HepG2 (cell line): Measurements from ENCODE around the gene MLLT10. TPM values are rescaled to one million over a fixed set of nuclear protein-coding genes. Genes with fewer than 3 reads are reported as not detected.
"Not testable (repeated sequence)": the region's sequence is repeated elsewhere in the genome, so short reads cannot be mapped to it uniquely, and the experiment has no call there.

ENCODE experiments used
- ATAC-seq: fragments of 200-7000 bp; cut with Tn5 transposase; 3 replicates; pipeline ENCODE4 v1.9.1; 2020; ENCODE audit warnings: mild to moderate bottlenecking, moderate library complexity
- BruUV-seq: library from RNA; stranded (reverse); fragments of 400-500 nt; replicated peaks from 2 replicates; lab custom pipeline; 2021; lab: Mats Ljungman, UMichigan
- CTCF ChIA-PET: fragments of 300-600 bp; formaldehyde crosslinking; extraction: SDS; loops from one replicate; lab custom pipeline; 2021; ENCODE audit warnings: low total read pairs, inconsistent platforms, low intra/inter-chr PET ratio; lab: Yijun Ruan, JAX
- POLR2A ChIA-PET: fragments of 350-600 bp; sonication (Branson Sonifier 250); formaldehyde crosslinking; loops from one replicate; lab custom pipeline; 2020; ENCODE audit warnings: antibody characterized with exemption, inconsistent platforms; lab: Yijun Ruan, JAX
- DNase-seq: peaks from one replicate; pipeline ENCODE4 v3.0.0-alpha.2; 2015; ENCODE audit warnings: low spot score
- FAIRE-seq: peaks from 3 replicates; lab custom pipeline; 2011; peaks lifted over from hg19 to GRCh38; lab: Jason Lieb, UNC
- H2AFZ ChIP-seq: one replicate; pipeline ENCODE4 v1.6.1; 2011; ENCODE audit warnings: low read length, inconsistent platforms
- H3K27ac ChIP-seq: fragments of 300-600 bp; 3 replicates; pipeline ENCODE4 v1.8.0; 2011; ENCODE audit warnings: mixed run types, mild to moderate bottlenecking, mixed read lengths, low read length, inconsistent platforms; ENCODE audit not compliant: insufficient read depth; ENCODE audit errors: extremely low read length
- H3K27me3 ChIP-seq, 2 experiments: fragments of 200-600 bp in 1 of 2; 2 replicates in 1 of 2; 3 replicates in 1 of 2; pipeline versions ENCODE4 v1.6.0 to v1.8.0; 2011; ENCODE audit warnings: low read length in 2 of 2, mild to moderate bottlenecking in 2 of 2, moderate library complexity in 2 of 2, inconsistent platforms in 1 of 2; ENCODE audit not compliant: insufficient read depth in 2 of 2, control insufficient read depth in 1 of 2
- H3K36me3 ChIP-seq, 2 experiments: fragments of 200-600 bp in 1 of 2; replicated peaks in 1 of 2; 2 replicates in 1 of 2; 3 replicates in 1 of 2; pipeline versions ENCODE4 v1.5.1 to v1.8.0; 2011; ENCODE audit warnings: low read length in 2 of 2, inconsistent platforms in 1 of 2; ENCODE audit not compliant: insufficient read depth in 2 of 2, control insufficient read depth in 1 of 2
- H3K4me1 ChIP-seq: 2 replicates; pipeline ENCODE4 v1.5.1; 2012; ENCODE audit warnings: low read length, inconsistent platforms; ENCODE audit not compliant: insufficient read depth
- H3K4me2 ChIP-seq: 2 replicates; pipeline ENCODE4 v1.6.0; 2011; ENCODE audit warnings: low read depth, low read length, inconsistent platforms
- H3K4me3 ChIP-seq, 3 experiments: fragments of 200-600 bp in 1 of 3; sonication (generic), shearing (Covaris generic) in 1 of 3; replicated peaks in 1 of 3; 2 replicates each; pipeline ENCODE4 v1.5.1; 2011 to 2016; ENCODE audit warnings: low read length in 3 of 3, inconsistent platforms in 2 of 3, low read depth in 2 of 3, mild to moderate bottlenecking in 2 of 3, control low read depth in 1 of 3, mixed read lengths in 1 of 3; ENCODE audit not compliant: insufficient read depth in 1 of 3
- H3K79me2 ChIP-seq: one replicate; pipeline ENCODE4 v1.6.1; 2011; ENCODE audit warnings: low read length, inconsistent platforms; ENCODE audit not compliant: insufficient read depth
- H3K9ac ChIP-seq: 2 replicates; pipeline ENCODE4 v1.6.0; 2011; ENCODE audit warnings: mild to moderate bottlenecking, low read depth, low read length, inconsistent platforms; ENCODE audit not compliant: insufficient read depth
- H3K9me3 ChIP-seq: 2 replicates; pipeline ENCODE4 v1.5.1; 2012; ENCODE audit warnings: mild to moderate bottlenecking, low read length
- H4K20me1 ChIP-seq: 2 replicates; pipeline ENCODE4 v1.6.0; 2011; ENCODE audit warnings: inconsistent platforms, mild to moderate bottlenecking, low read length, moderate library complexity; ENCODE audit not compliant: insufficient read depth
- CAMTA2 ChIP-seq: sonication (generic); formaldehyde crosslinking; IDR thresholded peaks from 2 replicates; pipeline ENCODE4 v1.4.0; 2020; ENCODE audit warnings: mild to moderate bottlenecking, missing genetic modification reagents, borderline replicate concordance
- HNF4G ChIP-seq, 2 experiments: sonication (generic) in 1 of 2; formaldehyde crosslinking in 1 of 2; IDR thresholded peaks; 2 replicates each; pipeline versions ENCODE4 v1.4.0 to v1.6.1; 2011 to 2020; ENCODE audit warnings: borderline replicate concordance in 2 of 2, low read depth in 2 of 2, mild to moderate bottlenecking in 2 of 2, low read length in 1 of 2, missing genetic modification reagents in 1 of 2, moderate library complexity in 1 of 2
- RFX3 ChIP-seq: IDR thresholded peaks from 2 replicates; pipeline ENCODE4 v1.6.1; 2016; ENCODE audit warnings: missing biosample characterization, missing genetic modification reagents
- SETDB1 ChIP-seq: sonication (generic); formaldehyde crosslinking; IDR thresholded peaks from 2 replicates; pipeline ENCODE4 v1.5.1; 2020; ENCODE audit warnings: missing genetic modification reagents, mild to moderate bottlenecking, borderline replicate concordance
- ZNF503 ChIP-seq: sonication (generic); formaldehyde crosslinking; IDR thresholded peaks from 2 replicates; pipeline ENCODE4 v1.4.0; 2020; ENCODE audit warnings: missing genetic modification reagents
- ZNF781 ChIP-seq: sonication (generic); formaldehyde crosslinking; IDR thresholded peaks from 2 replicates; pipeline ENCODE4 v1.5.1; 2020; ENCODE audit warnings: borderline replicate concordance, mild to moderate bottlenecking, missing genetic modification reagents; ENCODE audit errors: not compliant biosample characterization
- ZSCAN12 ChIP-seq: sonication (generic); formaldehyde crosslinking; IDR thresholded peaks from 2 replicates; pipeline ENCODE4 v1.9.0; 2021; ENCODE audit warnings: mild to moderate bottlenecking, missing genetic modification reagents
- WGBS: methylation state at CpG from one replicate; pipeline ENCODE4 v1.1.6; 2017; ENCODE audit warnings: low lambda C conversion rate; 5-methylcytosine and 5-hydroxymethylcytosine counted together
- in situ Hi-C: cut with HindIII; loops from 2 replicates; pipeline ENCODE4 v1.10.0; 2017; ENCODE audit warnings: low pct_unique_long_range_greater_than_20kb; ENCODE audit not compliant: extremely low pct_ligation_motif_present
- intact Hi-C: fragments of 100-400 bp; cut with micrococcal nuclease; formaldehyde crosslinking; loops from one replicate; pipeline ENCODE4 v1.10.0; 2022; ENCODE audit not compliant: unreplicated experiment
- polyA plus RNA-seq, 8 experiments: library from polyadenylated mRNA; depleted of rRNA in 3 of 8; stranded (reverse) in 7 of 8; unstranded in 1 of 8; fragments of >200 nt; fragmentation: Illumina TruSeq in 4 of 8; extraction: Trizol in 4 of 8; gene quantifications; 2 replicates each; pipeline versions ENCODE4 v1.2.1 to v1.2.3, GENCODE V29; 2011 to 2016; ENCODE audit warnings: low read depth in 4 of 8, missing spikeins in 1 of 8, mixed read lengths in 1 of 8; ENCODE audit not compliant: insufficient read depth in 1 of 8
- total RNA-seq, 5 experiments: library from RNA; depleted of rRNA; stranded (reverse); fragments of >200 nt; fragmentation: Illumina TruSeq; extraction: Trizol; gene quantifications; 2 replicates each; pipeline ENCODE4 v1.2.3, GENCODE V29; 2016; ENCODE audit warnings: low read depth in 1 of 5

Gene MLLT10
- total and polyA plus RNA-seq, 2 of the 13 experiments (the other 11 are each of a cell fraction or from before 2014, with no cell fraction given): 51.3 to 84.1 TPM

- DNase-seq (no peak), ATAC-seq (no peak), FAIRE-seq (no peak)
- POLR2A ChIA-PET: no interaction called here
- CTCF ChIA-PET: no interaction called here
- BruUV-seq: no TSS peak
- H2AFZ ChIP-seq: no peak overlapping the region
- peaks cover 10 to 48% of the 10 kb centered on the region in 2 experiments for H3K36me3 ChIP-seq
- H3K4me3 ChIP-seq: no peak overlapping the region
- no peaks in the 10 kb centered on the region; the same call in 1 of the 2 replicates for H4K20me1 ChIP-seq
- 96% methylated on average over 2 of the region's 2 CpGs for WGBS
- intact Hi-C loops: no loop called here
- H3K27me3 ChIP-seq: no peaks in the 10 kb centered on the region
- no peak for TF ChIP-seq SETDB1
- TF ChIP-seq ZSCAN12 (CRISPR knock-in tag): no peak
- no peak for TF ChIP-seq ZNF503
- TF ChIP-seq ZNF781 (CRISPR knock-in tag): no peak
- TF ChIP-seq HNF4G (IDR thresholded peaks at IDR 0.05; ENCODE audit: borderline replicate concordance, low read depth, low read length): no peak
- TF ChIP-seq HNF4G (CRISPR knock-in tag; IDR thresholded peaks at IDR 0.05; ENCODE audit: borderline replicate concordance, low read depth): no peak
- TF ChIP-seq RFX3 (CRISPR knock-in tag): no peak
- no peak for TF ChIP-seq CAMTA2
- H3K9ac ChIP-seq: no peak overlapping the region
- H3K27ac ChIP-seq: no peak overlapping the region
- H3K79me2 ChIP-seq: no peaks in the 10 kb centered on the region
- no peaks in the 10 kb centered on the region for H3K9me3 ChIP-seq
- no peaks in the 10 kb centered on the region for H3K4me1 ChIP-seq
- in situ Hi-C loops: no loop called here
- H3K4me2 ChIP-seq: no peak overlapping the region
Observed at GRCh38 chr10:21715531-21716195, 181.6 kb downstream of the MLLT10 start.

- H3K4me1 ChIP-seq, in situ Hi-C loops, POLR2A ChIA-PET, BruUV-seq, FAIRE-seq, H4K20me1 ChIP-seq, H3K9ac ChIP-seq, H3K27me3 ChIP-seq, H3K9me3 ChIP-seq, H3K27ac ChIP-seq, H3K79me2 ChIP-seq, H3K4me2 ChIP-seq, CTCF ChIA-PET, intact Hi-C loops, H3K4me3 ChIP-seq, H2AFZ ChIP-seq, ATAC-seq, DNase-seq: not testable (repeated sequence)
- WGBS: 97% methylated on average over 3 of the region's 3 CpGs
- H3K36me3 ChIP-seq: peaks cover 5 to 39% of the 10 kb centered on the region in 2 experiments
Observed at GRCh38 chr10:21717437-21718054, 183.5 kb downstream of the MLLT10 start.
